NCI-H748 (cell line): Measurements from ENCODE around the gene CACNB1.
"Not testable (repeated sequence)": the region's sequence is repeated elsewhere in the genome, so short reads cannot be mapped to it uniquely, and the experiment has no call there.

Source experiments
- DNase-seq: peaks from one replicate; lab custom pipeline; 2025; ENCODE audit not compliant: unreplicated experiment; lab: John Stamatoyannopoulos, UW

CACNB1 gene

GRCh38 chr17:39129544-39129943 is 67.9 kb downstream of the CACNB1 start:
- not testable (repeated sequence) for DNase-seq

GRCh38 chr17:39126436-39126835 is 71.0 kb downstream of the CACNB1 start:
- no peak for DNase-seq

- DNase-seq: no peak
These were observed 72.2 kb downstream of the CACNB1 start for GRCh38 chr17:39125143-39125875.

- no peak for DNase-seq
These were observed 73.8 kb downstream of the CACNB1 start for GRCh38 chr17:39123627-39124026.
